HG03442 (cell line): Measurements from ENCODE around the gene SLC1A6.
"Not testable (repeated sequence)": the region's sequence is repeated elsewhere in the genome, so short reads cannot be mapped to it uniquely, and the experiment has no call there.

ENCODE experiments used
- ATAC-seq: cut with Tn5 transposase; IDR thresholded peaks from one replicate; pipeline ENCODE4 v1.9.1; 2021; ENCODE audit warnings: mild to moderate bottlenecking, moderate library complexity; ENCODE audit not compliant: unreplicated experiment

SLC1A6 gene

GRCh38 chr19:14959263-14959662 is 20.4 kb downstream of the SLC1A6 start:
- ATAC-seq: no peak

GRCh38 chr19:14957464-14957863 is 22.2 kb downstream of the SLC1A6 start:
- ATAC-seq: no peak

GRCh38 chr19:14954071-14954655 is 25.5 kb downstream of the SLC1A6 start:
- ATAC-seq: no peak

- ATAC-seq: no peak
These were observed 26.9 kb downstream of the SLC1A6 start for GRCh38 chr19:14952767-14953166.

GRCh38 chr19:14950421-14950820 is 29.2 kb downstream of the SLC1A6 start:
- no peak for ATAC-seq

- no peak for ATAC-seq
These were observed 29.8 kb downstream of the SLC1A6 start for GRCh38 chr19:14949876-14950275.

DNA sequence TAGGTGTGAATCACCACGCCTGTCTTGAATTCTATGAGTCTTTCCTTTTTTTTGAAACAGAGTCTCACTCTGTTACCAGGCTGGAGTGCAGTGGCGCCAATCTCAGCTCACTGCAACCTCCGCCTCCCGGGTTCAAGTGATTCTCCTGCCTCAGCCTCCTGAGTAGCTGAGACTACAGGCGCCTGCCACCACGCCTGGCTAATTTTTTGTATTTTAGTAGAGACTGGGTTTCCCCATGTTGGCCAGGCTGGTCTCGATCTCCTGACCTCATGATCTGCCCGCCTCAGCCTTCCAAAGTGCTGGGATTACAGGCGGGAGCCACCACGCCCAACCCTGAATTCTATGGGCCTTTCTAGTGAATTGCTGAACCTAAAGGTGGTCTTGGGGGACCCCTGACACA is 30.3 kb downstream of the SLC1A6 start:
- not testable (repeated sequence) for ATAC-seq

DNA sequence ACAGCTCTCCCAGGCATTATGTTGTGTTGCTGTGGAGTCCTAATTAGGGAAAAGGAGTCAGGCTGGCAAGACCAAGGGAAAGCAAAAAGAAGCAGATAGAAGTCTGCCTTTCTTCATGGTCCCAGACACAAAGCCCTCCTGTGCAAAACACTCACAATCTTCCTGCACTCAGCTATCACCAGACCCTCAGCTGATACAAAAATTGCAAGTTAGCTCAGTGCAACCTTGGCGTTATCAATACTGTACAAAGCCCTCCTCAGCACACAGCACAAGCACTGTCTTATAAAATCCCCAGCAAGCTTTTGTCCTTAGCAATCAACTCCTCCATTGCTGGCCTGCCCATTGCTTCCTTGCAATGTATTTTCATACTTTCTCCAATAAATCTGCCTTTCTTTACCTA is 35.2 kb downstream of the SLC1A6 start:
- no peak for ATAC-seq

DNA sequence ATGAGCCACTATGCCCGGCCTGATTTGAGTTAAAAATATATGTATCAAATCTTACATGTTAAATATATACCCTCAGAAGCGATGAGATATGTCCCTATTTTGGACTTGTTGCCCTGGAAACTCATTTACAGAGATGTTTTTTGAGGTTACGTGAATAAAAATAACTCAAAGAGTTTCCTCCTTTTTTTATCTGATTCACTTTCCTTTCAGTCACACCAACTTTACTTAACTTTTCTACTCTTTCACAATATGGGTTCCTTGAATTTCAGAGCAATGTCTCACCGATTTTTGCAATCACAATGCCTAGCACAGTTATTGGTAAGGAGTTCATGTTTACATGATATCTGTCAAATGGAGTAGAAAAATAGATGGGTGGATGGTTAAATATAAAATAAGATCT is 36.1 kb downstream of the SLC1A6 start:
- ATAC-seq: no peak

GRCh38 chr19:14941189-14941588 is 38.5 kb downstream of the SLC1A6 start, which contains the start of gene OR7C2:
OR7C2 (plus strand) TSS chr19:14941489; CDS start chr19:14941489, 0 bp downstream.
- ATAC-seq: no peak

GRCh38 chr19:14940266-14940665 is 39.4 kb downstream of the SLC1A6 start:
- ATAC-seq: no peak

DNA sequence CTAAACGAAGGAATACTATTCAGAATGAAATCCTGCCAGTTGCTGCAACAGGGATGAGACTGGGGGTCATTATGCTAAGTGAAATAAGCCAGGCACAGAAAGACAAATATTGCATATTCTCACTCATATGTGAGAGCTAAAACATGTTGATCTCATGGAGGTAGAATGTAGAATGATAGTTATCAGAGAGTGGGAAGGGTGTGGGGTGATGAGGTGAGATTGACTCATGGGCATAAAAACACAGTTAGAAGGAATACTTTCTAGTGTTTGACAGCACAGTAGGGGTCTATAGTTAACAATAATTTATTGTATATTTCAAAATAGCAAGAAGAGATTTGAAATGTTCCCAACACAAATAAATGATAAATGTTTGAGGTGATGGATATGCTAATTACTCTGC is 46.2 kb downstream of the SLC1A6 start:
- no peak for ATAC-seq

DNA sequence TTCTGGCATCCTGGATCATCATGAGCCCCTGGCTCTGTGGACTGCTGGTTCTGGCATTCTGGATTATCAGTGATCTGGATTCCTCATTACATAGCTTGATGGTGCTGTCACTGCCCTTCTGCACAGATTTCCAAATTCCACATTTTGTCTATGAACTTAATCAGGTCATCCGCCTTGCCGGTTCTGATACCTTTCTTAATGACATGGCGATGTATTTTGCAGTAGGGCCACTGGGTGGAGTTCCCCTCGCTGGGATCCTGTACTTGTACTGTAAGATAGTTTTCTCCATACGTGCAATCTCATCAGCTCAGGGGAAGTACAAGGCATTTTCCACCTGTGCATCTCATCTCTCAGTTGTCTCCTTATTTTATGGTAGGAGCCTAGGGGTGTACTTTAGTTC is 62.8 kb downstream of the SLC1A6 start:
- no peak for ATAC-seq

DNA sequence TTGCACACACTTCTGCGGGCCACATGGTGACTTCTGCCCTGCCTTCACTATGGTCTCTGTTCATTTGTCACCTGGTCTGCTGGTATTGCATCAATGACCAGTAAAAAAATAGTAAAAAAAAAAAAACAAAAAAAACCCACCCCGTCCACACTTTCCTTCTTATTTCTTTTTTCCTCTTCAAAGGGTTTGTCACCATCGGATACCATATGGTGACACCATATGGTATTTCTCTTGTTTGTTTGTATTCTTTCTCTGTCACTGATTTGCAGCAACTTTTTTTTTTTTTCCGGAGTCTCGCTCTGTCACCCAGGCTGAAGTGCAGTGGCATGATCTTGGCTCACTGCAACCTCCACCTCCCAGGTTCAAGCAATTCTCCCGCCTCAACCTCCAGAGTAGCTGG is 64.5 kb downstream of the SLC1A6 start:
- no peak for ATAC-seq

GRCh38 chr19:14906711-14907110 is 73.0 kb downstream of the SLC1A6 start:
- no peak for ATAC-seq

DNA sequence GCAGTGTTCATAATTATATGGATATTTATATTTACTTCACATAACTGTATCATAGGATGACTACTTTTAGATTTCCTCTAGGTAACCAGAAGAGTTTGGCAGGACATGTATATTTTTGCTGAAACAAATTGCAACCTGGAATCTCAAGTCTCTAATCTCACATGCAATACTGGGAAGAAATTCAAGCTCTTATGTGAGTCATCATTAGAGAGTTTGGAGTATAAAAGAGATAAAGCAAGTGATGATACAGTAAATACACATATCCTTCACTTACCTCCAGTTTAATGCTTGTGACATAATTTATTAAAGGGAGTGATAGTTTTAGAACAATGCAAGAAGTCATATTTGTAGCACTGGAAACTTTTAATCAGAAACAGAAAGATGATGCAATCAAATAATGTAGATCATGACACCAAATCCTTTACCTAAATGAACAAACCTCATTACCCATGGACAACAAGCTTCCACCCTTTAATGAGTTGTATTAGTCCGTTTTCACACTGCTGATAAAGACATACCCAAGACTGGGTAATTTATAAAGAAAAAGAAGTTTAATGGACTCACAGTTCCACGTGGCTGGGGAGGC is 77.9 kb downstream of the SLC1A6 start:
- ATAC-seq: no peak
